ENCODE measurements around the gene EDRF1. TPM values are rescaled to one million over a fixed set of nuclear protein-coding genes. Genes with fewer than 3 reads are reported as not detected.

The EDRF1 gene
- total and polyA plus RNA-seq, 2 experiments from 2014 or later = 11.4 to 16.4 TPM

GRCh38 chr10:125802739-125803138 lies 83.2 kb downstream of the EDRF1 start:
- 96% methylated on average over 7 of the region's 7 CpGs for WGBS, 2 experiments (ENCODE audit: low coverage in 1 of 2, low lambda C conversion rate in 2 of 2, missing lambda C conversion rate in 2 of 2)
- no peak overlapping the region for H3K4me2 ChIP-seq (ENCODE audit: unreplicated experiment)
- H2AFZ ChIP-seq = no peak overlapping the region
- TF ChIP-seq EZH2phosphoT487 (IDR thresholded peaks at IDR 0.05; ENCODE audit: insufficient read depth, low read depth) = no peak
- TF ChIP-seq EZH2 (IDR thresholded peaks at IDR 0.05; ENCODE audit: insufficient read depth, poor library complexity, severe bottlenecking) = no peak
- H4K20me1 ChIP-seq (ENCODE audit: insufficient read depth) = no peaks in the 10 kb centered on the region
- in situ Hi-C loops (cut with MboI) = no loop called here
- peaks cover 7% of the 10 kb centered on the region; the same call in 1 of the 2 replicates for H3K36me3 ChIP-seq (ENCODE audit: low read depth)
- no peaks in the 10 kb centered on the region for H3K4me1 ChIP-seq (ENCODE audit: insufficient read depth)
- no peaks in the 10 kb centered on the region for H3K79me2 ChIP-seq (ENCODE audit: insufficient read depth)
- no peaks in the 10 kb centered on the region for H3K27me3 ChIP-seq (replicated peaks; ENCODE audit: insufficient read depth)
- no peaks in the 10 kb centered on the region for H3K9me2 ChIP-seq (ENCODE audit: insufficient read depth)
- no peaks in the 10 kb centered on the region for H3F3A ChIP-seq (ENCODE audit: insufficient read depth)
- no peaks in the 10 kb centered on the region for H3K9me3 ChIP-seq (ENCODE audit: low read depth)
- no peak overlapping the region for H3K27ac ChIP-seq
- H3K9ac ChIP-seq = no peak overlapping the region
- no peak overlapping the region for H3K4me3 ChIP-seq
- DNase-seq = no peak

GRCh38 chr10:125808047-125808446 lies 88.5 kb downstream of the EDRF1 start:
- Histone ChIP-seq H4K20me1 (ENCODE audit: insufficient read depth) (no peaks in the 10 kb centered on the region), H3K79me2 (ENCODE audit: insufficient read depth) (no peaks in the 10 kb centered on the region), H3K4me2 (ENCODE audit: unreplicated experiment) (no peak overlapping the region), H3K4me3 (no peak overlapping the region), H3K4me1 (ENCODE audit: insufficient read depth) (no peaks in the 10 kb centered on the region), H3K27me3 (replicated peaks; ENCODE audit: insufficient read depth) (no peaks in the 10 kb centered on the region), H3K9ac (no peak overlapping the region), H3K36me3 (ENCODE audit: low read depth) (peaks cover 19% of the 10 kb centered on the region; the same call in 1 of the 2 replicates), H3K27ac (no peak overlapping the region), H3F3A (ENCODE audit: insufficient read depth) (no peaks in the 10 kb centered on the region), H3K9me2 (ENCODE audit: insufficient read depth) (no peaks in the 10 kb centered on the region), H3K9me3 (ENCODE audit: low read depth) (no peaks in the 10 kb centered on the region), H2AFZ (no peak overlapping the region)
- WGBS, 2 experiments (ENCODE audit: low coverage in 1 of 2, low lambda C conversion rate in 2 of 2, missing lambda C conversion rate in 2 of 2) = 83 to 85% methylated on average over 1 of the region's 1 CpG
- no peak for TF ChIP-seq EZH2 (IDR thresholded peaks at IDR 0.05; ENCODE audit: insufficient read depth, poor library complexity, severe bottlenecking)
- TF ChIP-seq EZH2phosphoT487 (IDR thresholded peaks at IDR 0.05; ENCODE audit: insufficient read depth, low read depth) = no peak
- DNase-seq = no peak
- in situ Hi-C loops (cut with MboI) = no loop called here

GRCh38 chr10:125811251-125811650 lies 91.7 kb downstream of the EDRF1 start:
- H3K4me1 ChIP-seq (ENCODE audit: insufficient read depth) = no peaks in the 10 kb centered on the region
- H3K27ac ChIP-seq = no peak overlapping the region
- H2AFZ ChIP-seq = no peak overlapping the region
- no peaks in the 10 kb centered on the region for H3K9me2 ChIP-seq (ENCODE audit: insufficient read depth)
- H4K20me1 ChIP-seq (ENCODE audit: insufficient read depth) = no peaks in the 10 kb centered on the region
- no peaks in the 10 kb centered on the region for H3K27me3 ChIP-seq (replicated peaks; ENCODE audit: insufficient read depth)
- H3K4me2 ChIP-seq (ENCODE audit: unreplicated experiment) = no peak overlapping the region
- H3K36me3 ChIP-seq (ENCODE audit: low read depth) = peaks cover 18% of the 10 kb centered on the region; the same call in 1 of the 2 replicates
- H3K9ac ChIP-seq = no peak overlapping the region
- H3K4me3 ChIP-seq = no peak overlapping the region
- DNase-seq = peak; percentile 7
- TF ChIP-seq EZH2phosphoT487 (IDR thresholded peaks at IDR 0.05; ENCODE audit: insufficient read depth, low read depth) = no peak
- no peak for TF ChIP-seq EZH2 (IDR thresholded peaks at IDR 0.05; ENCODE audit: insufficient read depth, poor library complexity, severe bottlenecking)
- 59 to 83% methylated on average over 1 of the region's 1 CpG for WGBS, 2 experiments (ENCODE audit: low coverage in 1 of 2, low lambda C conversion rate in 2 of 2, missing lambda C conversion rate in 2 of 2)
- in situ Hi-C loops (cut with MboI) = no loop called here
- H3F3A ChIP-seq (ENCODE audit: insufficient read depth) = no peaks in the 10 kb centered on the region
- no peaks in the 10 kb centered on the region for H3K9me3 ChIP-seq (ENCODE audit: low read depth)
- no peaks in the 10 kb centered on the region for H3K79me2 ChIP-seq (ENCODE audit: insufficient read depth)

GRCh38 chr10:125812128-125812750 lies 92.7 kb downstream of the EDRF1 start:
- Histone ChIP-seq H3K79me2 (ENCODE audit: insufficient read depth) (0 out of 2 replicates have a peak, but pooled peaks cover 3% of the 10 kb centered on the region), H3K9me3 (ENCODE audit: low read depth) (no peaks in the 10 kb centered on the region), H3K27ac (no peak overlapping the region), H3K4me2 (ENCODE audit: unreplicated experiment) (no peak overlapping the region), H2AFZ (no peak overlapping the region), H3K4me3 (no peak overlapping the region), H3K27me3 (replicated peaks; ENCODE audit: insufficient read depth) (no peaks in the 10 kb centered on the region), H3F3A (ENCODE audit: insufficient read depth) (no peaks in the 10 kb centered on the region), H3K4me1 (ENCODE audit: insufficient read depth) (no peaks in the 10 kb centered on the region), H3K9me2 (ENCODE audit: insufficient read depth) (no peaks in the 10 kb centered on the region), H3K9ac (no peak overlapping the region), H4K20me1 (ENCODE audit: insufficient read depth) (no peaks in the 10 kb centered on the region), H3K36me3 (ENCODE audit: low read depth) (peaks cover 17% of the 10 kb centered on the region; the same call in 1 of the 2 replicates)
- in situ Hi-C loops (cut with MboI) = no loop called here
- 96% methylated on average over 1 of the region's 1 CpG for WGBS, 2 experiments (ENCODE audit: low coverage in 1 of 2, low lambda C conversion rate in 2 of 2, missing lambda C conversion rate in 2 of 2)
- DNase-seq = peak; percentile 52
- no peak for TF ChIP-seq EZH2 (IDR thresholded peaks at IDR 0.05; ENCODE audit: insufficient read depth, poor library complexity, severe bottlenecking)
- no peak for TF ChIP-seq EZH2phosphoT487 (IDR thresholded peaks at IDR 0.05; ENCODE audit: insufficient read depth, low read depth)

Other genes starting within 250 kb of the EDRF1 start
- 0.76 TPM in 1 of 2 replicates, not detected in the other for gene TEX36, start 36.5 kb upstream of the EDRF1 start, total RNA-seq (2014; rRNA removed; shearing (Covaris generic))
- 0.34 and 0.35 TPM in 2 replicates for gene TEX36, start 36.5 kb upstream of the EDRF1 start, polyA plus RNA-seq (2016; fragmentation: Nextera tagmentation; extraction: Ambion mirVana)
- not detected in 2 replicates for gene MMP21, start 56.1 kb downstream of the EDRF1 start, total RNA-seq (2014; rRNA removed; shearing (Covaris generic))
- not detected in 2 replicates for gene MMP21, start 56.1 kb downstream of the EDRF1 start, polyA plus RNA-seq (2016; fragmentation: Nextera tagmentation; extraction: Ambion mirVana)
- 75.2 and 83.1 TPM in 2 replicates for gene UROS, start 103.5 kb downstream of the EDRF1 start, total RNA-seq (2014; rRNA removed; shearing (Covaris generic))
- 87.8 and 92.2 TPM in 2 replicates for gene UROS, start 103.5 kb downstream of the EDRF1 start, polyA plus RNA-seq (2016; fragmentation: Nextera tagmentation; extraction: Ambion mirVana)
- 43.9 and 51.7 TPM in 2 replicates for gene BCCIP, start 103.8 kb downstream of the EDRF1 start, total RNA-seq (2014; rRNA removed; shearing (Covaris generic))
- 92.6 and 96.9 TPM in 2 replicates for gene BCCIP, start 103.8 kb downstream of the EDRF1 start, polyA plus RNA-seq (2016; fragmentation: Nextera tagmentation; extraction: Ambion mirVana)
- 49.6 and 59.8 TPM in 2 replicates for gene DHX32, start 161.6 kb downstream of the EDRF1 start, total RNA-seq (2014; rRNA removed; shearing (Covaris generic))
- 33.6 and 34.4 TPM in 2 replicates for gene DHX32, start 161.6 kb downstream of the EDRF1 start, polyA plus RNA-seq (2016; fragmentation: Nextera tagmentation; extraction: Ambion mirVana)
- gene FANK1, start 176.9 kb downstream of the EDRF1 start, total RNA-seq (2014; rRNA removed; shearing (Covaris generic)) = 4.3 and 13.3 TPM in 2 replicates
- 7.9 and 10.2 TPM in 2 replicates for gene FANK1, start 176.9 kb downstream of the EDRF1 start, polyA plus RNA-seq (2016; fragmentation: Nextera tagmentation; extraction: Ambion mirVana)

Measured in GM23248 (cell line).